ENCODE results near the gene RNF34.

Gene RNF34

GRCh38 chr12:121443911-121444841 is 44.3 kb downstream of the RNF34 start:
- no peaks in the 10 kb centered on the region for H3K9me2 ChIP-seq (replicated peaks; ENCODE audit: insufficient read depth, low read length)
- H3K9me3 ChIP-seq (ENCODE audit: insufficient read depth, low read length), result no peaks in the 10 kb centered on the region
- H2AFZ ChIP-seq (ENCODE audit: low read depth, low read length, severe bottlenecking), result no peak overlapping the region
- no peak overlapping the region for H3K27ac ChIP-seq (ENCODE audit: low read depth, low read length)
- H3K4me2 ChIP-seq (ENCODE audit: low read depth, low read length, poor library complexity, severe bottlenecking), result no peak overlapping the region
- H3K9ac ChIP-seq (ENCODE audit: low read length), result no peak overlapping the region
- H4K20me1 ChIP-seq (ENCODE audit: low read depth, low read length), result no peaks in the 10 kb centered on the region
- no peak overlapping the region for H3K4me3 ChIP-seq (ENCODE audit: insufficient read depth, low read length, poor library complexity, severe bottlenecking)
- H3K79me2 ChIP-seq (ENCODE audit: insufficient read depth, low read length), result peaks cover 18% of the 10 kb centered on the region
- no peak for TF ChIP-seq EZH2phosphoT487 (conservative IDR thresholded peaks at IDR 0.05; ENCODE audit: low read length)
- no peak for TF ChIP-seq CTCF (IDR thresholded peaks at IDR 0.05; ENCODE audit: insufficient read depth, low read length, poor library complexity, severe bottlenecking)
- peaks cover 8% of the 10 kb centered on the region; the same call in 1 of the 2 replicates for H3K36me3 ChIP-seq (ENCODE audit: low read length)
- H3K27me3 ChIP-seq (ENCODE audit: low read length), result no peaks in the 10 kb centered on the region
- H3F3A ChIP-seq (ENCODE audit: insufficient read depth), result no peaks in the 10 kb centered on the region

- no peaks in the 10 kb centered on the region for H3K9me2 ChIP-seq (replicated peaks; ENCODE audit: insufficient read depth, low read length)
- no peak overlapping the region for H3K9ac ChIP-seq (ENCODE audit: low read length)
- no peaks in the 10 kb centered on the region for H3K9me3 ChIP-seq (ENCODE audit: insufficient read depth, low read length)
- no peaks in the 10 kb centered on the region for H4K20me1 ChIP-seq (ENCODE audit: low read depth, low read length)
- H3K79me2 ChIP-seq (ENCODE audit: insufficient read depth, low read length), result peaks cover 24% of the 10 kb centered on the region
- H3F3A ChIP-seq (ENCODE audit: insufficient read depth), result no peaks in the 10 kb centered on the region
- TF ChIP-seq CTCF (IDR thresholded peaks at IDR 0.05; ENCODE audit: insufficient read depth, low read length, poor library complexity, severe bottlenecking) (no peak), EZH2phosphoT487 (conservative IDR thresholded peaks at IDR 0.05; ENCODE audit: low read length) (no peak)
- H3K36me3 ChIP-seq (ENCODE audit: low read length), result 0 out of 2 replicates have a peak, but pooled peaks cover 5% of the 10 kb centered on the region
- H3K27me3 ChIP-seq (ENCODE audit: low read length), result no peaks in the 10 kb centered on the region
- H3K27ac ChIP-seq (ENCODE audit: low read depth, low read length), result no peak overlapping the region
- no peak overlapping the region for H3K4me3 ChIP-seq (ENCODE audit: insufficient read depth, low read length, poor library complexity, severe bottlenecking)
- H2AFZ ChIP-seq (ENCODE audit: low read depth, low read length, severe bottlenecking), result no peak overlapping the region
- H3K4me2 ChIP-seq (ENCODE audit: low read depth, low read length, poor library complexity, severe bottlenecking), result no peak overlapping the region
Observed at GRCh38 chr12:121444842-121445202, 44.9 kb downstream of the RNF34 start.

GRCh38 chr12:121446750-121447149 is 46.8 kb downstream of the RNF34 start:
- TF ChIP-seq EZH2phosphoT487 (conservative IDR thresholded peaks at IDR 0.05; ENCODE audit: low read length) (no peak), CTCF (IDR thresholded peaks at IDR 0.05; ENCODE audit: insufficient read depth, low read length, poor library complexity, severe bottlenecking) (no peak)
- Histone ChIP-seq H3K9ac (ENCODE audit: low read length) (no peak overlapping the region), H3K36me3 (ENCODE audit: low read length) (no peaks in the 10 kb centered on the region), H3K4me2 (ENCODE audit: low read depth, low read length, poor library complexity, severe bottlenecking) (no peak overlapping the region), H3K9me2 (replicated peaks; ENCODE audit: insufficient read depth, low read length) (no peaks in the 10 kb centered on the region), H4K20me1 (ENCODE audit: low read depth, low read length) (no peaks in the 10 kb centered on the region), H2AFZ (ENCODE audit: low read depth, low read length, severe bottlenecking) (no peak overlapping the region), H3K79me2 (ENCODE audit: insufficient read depth, low read length) (peaks cover 34% of the 10 kb centered on the region), H3K27ac (ENCODE audit: low read depth, low read length) (no peak overlapping the region), H3K27me3 (ENCODE audit: low read length) (no peaks in the 10 kb centered on the region), H3F3A (ENCODE audit: insufficient read depth) (no peaks in the 10 kb centered on the region), H3K9me3 (ENCODE audit: insufficient read depth, low read length) (no peaks in the 10 kb centered on the region), H3K4me3 (ENCODE audit: insufficient read depth, low read length, poor library complexity, severe bottlenecking) (no peak overlapping the region)

All from SU-DHL-6 (cell line).